ENCODE data around the gene PFKL. TPM values are rescaled to one million over a fixed set of nuclear protein-coding genes. Genes with fewer than 3 reads are reported as not detected.
"Not testable (repeated sequence)": the region's sequence is repeated elsewhere in the genome, so short reads cannot be mapped to it uniquely, and the experiment has no call there.

Gene PFKL
- total and polyA plus RNA-seq, 11 donors = 34.0 to 85.1 (median 46.1) TPM

GRCh38 chr21:44337941-44338895 is 38.4 kb downstream of the PFKL start:
- intact Hi-C loops (cut with DNase I) = loop anchor here in 3 of 10 donors (2.0 to 10.0 kb wide), 3 partner anchors 27 to 117 kb away; partner anchors contain the start of gene LRRC3 (in 1 of the 3)

GRCh38 chr21:44338971-44339910 is 39.4 kb downstream of the PFKL start, which contains the start of gene CFAP410:
TSS of gene CFAP410 (minus strand) at chr21:44339390. CDS start at chr21:44339194, 196 bp downstream.
- peak; percentile 90 to 95 (median 94) for ATAC-seq
- Histone ChIP-seq H3K9me3 (no peaks in the 10 kb centered on the region), H3K4me3 (peak within 1 kb of the TSS; percentile 43 to 94 (median 86)), H3K27me3 (no peaks in the 10 kb centered on the region), H3K36me3 (peaks cover 0 to 22% (median 12%) of the 10 kb centered on the region in 9 donors), H3K4me1 (peaks cover 3 to 19% (median 14%) of the 10 kb centered on the region in 12 donors), H3K27ac (peak within 1 kb of the TSS; percentile 90 to 100 (median 98))
- peak; percentile 93 to 97 (median 95) for DNase-seq
- intact Hi-C loops (cut with DNase I) = loop anchor here in 1 of 10 donors (10.0 kb wide), 1 partner anchor 116 kb away; the partner anchor contains the start of gene LRRC3
- 1 to 2% (median 1%) methylated on average over 52 to 90 of the region's 90 CpGs for WGBS, 4 donors
- no peak for TF ChIP-seq CTCF (IDR thresholded peaks at IDR 0.05)
- peak; percentile 12 to 96 for TF ChIP-seq POLR2A (IDR thresholded peaks at IDR 0.05)

More at GRCh38 chr21:44337941-44338895, 38.4 kb downstream of the PFKL start:
- ATAC-seq (peak; percentile 30 to 54 (median 32)), DNase-seq (peak; percentile 69 to 80 (median 75))
- peaks cover 3 to 19% (median 14%) of the 10 kb centered on the region in 12 donors for H3K4me1 ChIP-seq
- H3K4me3 ChIP-seq = peak overlapping the region in 11 of 12 donors; percentile 21 to 94 (median 54)
- 6 to 15% (median 9%) methylated on average over 17 to 44 of the region's 47 CpGs for WGBS, 4 donors
- TF ChIP-seq CTCF (IDR thresholded peaks at IDR 0.05) (peak in 10 of 12 donors; percentile 6 to 56 (median 40)), POLR2A (IDR thresholded peaks at IDR 0.05) (no peak)
- peaks cover 0 to 22% (median 12%) of the 10 kb centered on the region in 9 donors for H3K36me3 ChIP-seq
- no peaks in the 10 kb centered on the region for H3K9me3 ChIP-seq
- peak overlapping the region in 11 of 12 donors; percentile 50 to 99 (median 76) for H3K27ac ChIP-seq
- no peaks in the 10 kb centered on the region for H3K27me3 ChIP-seq

- not testable (repeated sequence) for H3K9me3 ChIP-seq, H3K27ac ChIP-seq, H3K4me3 ChIP-seq, H3K36me3 ChIP-seq, ATAC-seq, H3K27me3 ChIP-seq
- intact Hi-C loops (cut with DNase I) = loop anchor here in 4 of 10 donors (10.0 kb wide), 3 partner anchors 113 to 453 kb away; partner anchors contain the start of gene LRRC3 (in 2 of the 4)
- 72 to 80% (median 74%) methylated on average over 12 of the region's 12 CpGs for WGBS, 4 donors
- H3K4me1 ChIP-seq = peaks cover 3 to 19% (median 14%) of the 10 kb centered on the region in 12 donors
- DNase-seq = peak in 2 of 5 donors; percentile 5 to 12
Observed at GRCh38 chr21:44341726-44342458, 42.0 kb downstream of the PFKL start.

GRCh38 chr21:44342981-44343380 is 43.1 kb downstream of the PFKL start:
- H3K27ac ChIP-seq, DNase-seq, H3K36me3 ChIP-seq, H3K9me3 ChIP-seq, H3K27me3 ChIP-seq, H3K4me3 ChIP-seq, ATAC-seq: not testable (repeated sequence)
- WGBS, 4 donors = 79 to 87% (median 80%) methylated on average over 8 of the region's 8 CpGs
- peaks cover 3 to 14% (median 11%) of the 10 kb centered on the region in 12 donors for H3K4me1 ChIP-seq
- intact Hi-C loops (cut with DNase I) = loop anchor here in 4 of 10 donors (10.0 kb wide), 3 partner anchors 112 to 452 kb away; partner anchors contain the start of gene LRRC3 (in 2 of the 4)
